Measurements from ENCODE around the gene HHATL. TPM values are rescaled to one million over a fixed set of nuclear protein-coding genes. Genes with fewer than 3 reads are reported as not detected.

HHATL gene
- polyA plus RNA-seq, 1 donor from 2014 or later, result not detected

DNA sequence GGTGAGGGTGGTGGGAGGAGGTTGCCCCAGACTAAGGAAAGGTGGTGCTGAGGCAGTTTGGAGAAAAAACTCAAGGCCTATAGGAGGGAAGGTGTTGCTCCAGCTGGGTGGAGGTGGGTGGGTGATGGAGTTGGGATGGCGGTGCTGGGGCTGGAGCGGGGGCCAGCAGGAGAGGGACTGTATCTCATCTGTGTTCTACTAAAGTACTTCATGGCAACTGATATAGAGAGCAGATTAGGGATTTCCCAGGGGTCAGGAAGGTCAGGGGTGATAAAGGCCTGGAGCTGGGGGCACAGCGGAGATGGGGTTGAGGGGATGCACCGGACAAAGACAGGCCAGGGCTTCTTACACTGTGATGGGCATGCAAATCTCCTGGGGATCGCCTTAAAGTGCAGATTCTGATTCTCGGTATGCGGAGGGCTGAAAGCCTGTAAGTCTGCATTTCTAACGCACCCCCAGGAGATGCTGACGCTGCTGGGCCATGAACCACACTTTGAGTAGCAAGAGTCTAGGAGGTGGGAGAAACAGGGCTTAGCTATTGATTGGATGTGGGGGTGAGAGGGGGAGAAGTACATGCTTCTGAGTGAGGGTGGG lies 13.1 kb downstream of the HHATL start:
- H3K27me3 Mint-ChIP-seq, result peaks cover 14% of the 10 kb centered on the region
- no peaks in the 10 kb centered on the region for H3K36me3 Mint-ChIP-seq
- H3K9me3 Mint-ChIP-seq, result no peaks in the 10 kb centered on the region
- no peak overlapping the region for H3K27ac Mint-ChIP-seq
- no peak overlapping the region for H3K4me3 Mint-ChIP-seq
- peaks cover 0 to 2% (median 0%) of the 10 kb centered on the region in 3 donors for H3K4me1 Mint-ChIP-seq

DNA sequence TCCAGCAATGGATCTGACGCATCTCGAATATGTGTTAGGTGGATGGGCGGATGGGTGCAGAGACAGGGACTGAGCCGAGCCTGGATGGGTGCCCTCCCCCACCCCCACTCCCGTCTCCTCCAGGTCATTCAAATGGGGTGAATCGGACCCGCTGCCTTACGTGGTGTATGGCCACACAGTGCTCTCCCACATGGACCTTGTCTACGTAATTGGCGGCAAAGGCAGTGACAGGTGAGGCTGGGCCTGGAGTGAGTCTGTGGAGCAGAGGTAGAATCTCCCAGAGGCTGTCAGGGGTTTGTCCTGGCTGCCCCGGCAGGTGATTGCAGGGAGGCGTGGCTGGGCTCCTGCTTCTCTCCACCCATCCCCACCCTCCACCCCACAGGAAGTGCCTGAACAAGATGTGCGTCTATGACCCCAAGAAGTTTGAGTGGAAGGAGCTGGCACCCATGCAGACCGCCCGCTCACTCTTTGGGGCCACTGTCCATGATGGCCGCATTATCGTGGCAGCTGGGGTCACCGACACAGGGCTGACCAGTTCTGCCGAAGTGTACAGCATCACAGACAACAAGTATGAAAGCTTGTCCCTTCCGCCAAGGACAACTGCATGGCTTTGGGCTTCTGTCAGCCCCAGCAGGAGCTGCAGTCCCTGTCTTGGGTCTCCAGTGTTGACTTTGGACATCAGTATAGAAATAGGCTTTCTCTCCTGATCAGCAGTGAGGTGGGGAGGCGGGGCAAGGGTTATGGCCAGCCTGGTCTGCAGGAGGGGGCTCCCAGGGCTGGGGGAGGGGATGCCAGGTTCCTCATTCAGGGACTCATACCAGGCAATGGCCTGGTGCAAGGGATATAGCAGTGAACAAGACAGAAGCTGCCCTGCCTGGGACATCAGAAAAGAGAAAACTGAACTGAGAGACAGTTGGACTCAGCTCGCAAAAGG lies 13.8 kb downstream of the HHATL start:
- H3K27me3 Mint-ChIP-seq, result peaks cover 15% of the 10 kb centered on the region
- no peak overlapping the region for H3K4me3 Mint-ChIP-seq
- no peaks in the 10 kb centered on the region for H3K36me3 Mint-ChIP-seq
- H3K9me3 Mint-ChIP-seq, result no peaks in the 10 kb centered on the region
- no peak overlapping the region for H3K27ac Mint-ChIP-seq
- peaks cover 0 to 2% (median 0%) of the 10 kb centered on the region in 3 donors for H3K4me1 Mint-ChIP-seq

DNA sequence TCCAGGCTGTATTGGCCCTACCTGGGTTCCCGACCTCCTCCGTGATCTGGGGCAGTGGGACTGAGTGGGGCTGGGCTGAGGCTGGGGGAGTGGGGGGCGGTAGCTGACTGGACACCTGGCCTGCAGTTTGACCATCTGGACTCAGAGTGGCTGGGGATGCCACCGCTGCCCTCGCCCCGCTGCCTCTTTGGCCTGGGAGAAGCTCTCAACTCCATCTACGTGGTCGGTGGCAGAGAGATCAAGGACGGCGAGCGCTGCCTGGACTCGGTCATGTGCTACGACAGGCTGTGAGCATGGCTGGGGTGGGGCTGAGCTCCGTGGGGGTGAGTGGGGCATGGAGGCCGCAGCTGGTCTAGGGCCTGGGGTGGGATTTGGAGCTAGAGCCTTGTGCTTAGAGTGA lies 14.6 kb downstream of the HHATL start:
- H3K9me3 Mint-ChIP-seq, result no peaks in the 10 kb centered on the region
- no peak overlapping the region for H3K4me3 Mint-ChIP-seq
- no peak overlapping the region for H3K27ac Mint-ChIP-seq
- peaks cover 0 to 2% (median 0%) of the 10 kb centered on the region in 3 donors for H3K4me1 Mint-ChIP-seq
- H3K27me3 Mint-ChIP-seq, result peaks cover 16% of the 10 kb centered on the region
- H3K36me3 Mint-ChIP-seq, result no peaks in the 10 kb centered on the region

DNA sequence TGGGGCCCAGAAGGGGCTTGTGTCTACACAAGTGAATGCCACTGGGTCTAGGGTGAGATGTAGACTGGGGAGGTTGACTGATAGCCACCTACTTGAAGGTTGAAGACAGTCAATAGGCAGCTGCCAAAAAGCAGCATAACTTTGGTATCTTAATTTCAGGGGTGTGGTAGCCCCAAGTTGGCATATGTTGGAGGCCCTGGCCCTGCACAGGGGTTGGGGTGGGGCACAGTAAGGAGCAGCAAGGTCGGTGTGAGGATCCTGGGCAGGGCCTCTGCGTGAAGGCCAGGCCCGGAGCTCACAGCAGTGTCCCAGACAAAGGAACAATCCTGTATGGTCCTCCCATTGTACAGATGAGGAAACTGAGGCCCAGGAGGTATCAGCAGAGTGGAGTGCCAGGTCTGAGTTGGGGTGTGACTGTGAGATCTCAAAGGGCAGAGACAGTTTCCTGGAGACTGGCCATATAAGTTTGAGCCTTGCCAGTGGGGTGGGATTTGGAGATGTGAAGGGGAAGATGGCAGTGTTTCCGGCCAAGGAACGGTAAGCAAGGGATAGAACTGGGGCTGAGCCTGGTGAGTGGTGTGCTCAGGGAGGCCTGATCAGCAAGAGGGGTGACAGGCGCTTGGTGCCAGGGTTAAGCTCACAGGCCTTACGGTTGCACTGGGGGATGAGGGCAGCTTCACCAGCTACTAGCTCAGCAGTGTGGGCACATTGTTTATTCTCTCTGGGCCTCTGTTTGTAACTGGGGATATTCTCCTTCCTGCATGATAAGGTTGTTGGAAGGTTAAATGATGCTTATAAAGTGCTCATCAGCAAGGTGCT lies 15.6 kb downstream of the HHATL start:
- H3K27ac Mint-ChIP-seq, result no peak overlapping the region
- no peaks in the 10 kb centered on the region for H3K9me3 Mint-ChIP-seq
- H3K4me1 Mint-ChIP-seq, result peaks cover 0 to 2% (median 0%) of the 10 kb centered on the region in 3 donors
- H3K27me3 Mint-ChIP-seq, result peaks cover 19% of the 10 kb centered on the region
- peaks cover 2% of the 10 kb centered on the region for H3K36me3 Mint-ChIP-seq
- H3K4me3 Mint-ChIP-seq, result peak overlapping the region in 1 of 4 donors; percentile 39

DNA sequence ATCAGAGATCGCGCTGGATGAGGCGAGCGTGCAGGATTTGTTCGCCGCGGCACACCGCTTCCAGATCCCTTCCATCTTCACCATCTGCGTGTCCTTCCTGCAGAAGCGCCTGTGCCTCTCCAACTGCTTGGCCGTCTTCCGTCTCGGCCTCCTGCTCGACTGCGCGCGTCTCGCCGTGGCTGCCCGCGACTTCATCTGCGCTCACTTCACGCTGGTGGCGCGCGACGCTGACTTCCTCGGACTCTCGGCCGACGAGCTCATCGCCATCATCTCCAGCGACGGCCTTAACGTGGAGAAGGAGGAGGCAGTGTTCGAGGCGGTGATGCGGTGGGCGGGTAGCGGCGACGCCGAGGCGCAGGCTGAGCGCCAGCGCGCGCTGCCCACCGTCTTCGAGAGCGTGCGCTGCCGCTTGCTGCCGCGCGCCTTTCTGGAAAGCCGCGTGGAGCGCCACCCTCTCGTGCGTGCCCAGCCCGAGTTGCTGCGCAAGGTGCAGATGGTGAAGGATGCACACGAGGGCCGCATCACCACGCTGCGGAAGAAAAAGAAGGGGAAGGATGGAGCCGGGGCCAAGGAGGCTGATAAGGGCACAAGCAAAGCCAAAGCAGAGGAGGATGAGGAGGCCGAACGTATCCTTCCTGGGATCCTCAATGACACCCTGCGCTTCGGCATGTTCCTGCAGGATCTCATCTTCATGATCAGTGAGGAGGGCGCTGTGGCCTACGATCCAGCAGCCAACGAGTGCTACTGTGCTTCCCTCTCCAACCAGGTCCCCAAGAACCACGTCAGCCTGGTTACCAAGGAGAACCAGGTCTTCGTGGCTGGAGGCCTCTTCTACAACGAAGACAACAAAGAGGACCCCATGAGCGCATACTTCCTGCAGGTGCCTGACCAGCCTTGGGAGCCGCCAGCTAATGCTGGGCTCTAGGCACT lies 16.4 kb downstream of the HHATL start:
- Mint-ChIP-seq H3K9me3 (no peaks in the 10 kb centered on the region), H3K27me3 (peaks cover 19% of the 10 kb centered on the region), H3K4me1 (peaks cover 0 to 2% (median 0%) of the 10 kb centered on the region in 3 donors), H3K27ac (no peak overlapping the region), H3K4me3 (no peak overlapping the region), H3K36me3 (peaks cover 2% of the 10 kb centered on the region)

DNA sequence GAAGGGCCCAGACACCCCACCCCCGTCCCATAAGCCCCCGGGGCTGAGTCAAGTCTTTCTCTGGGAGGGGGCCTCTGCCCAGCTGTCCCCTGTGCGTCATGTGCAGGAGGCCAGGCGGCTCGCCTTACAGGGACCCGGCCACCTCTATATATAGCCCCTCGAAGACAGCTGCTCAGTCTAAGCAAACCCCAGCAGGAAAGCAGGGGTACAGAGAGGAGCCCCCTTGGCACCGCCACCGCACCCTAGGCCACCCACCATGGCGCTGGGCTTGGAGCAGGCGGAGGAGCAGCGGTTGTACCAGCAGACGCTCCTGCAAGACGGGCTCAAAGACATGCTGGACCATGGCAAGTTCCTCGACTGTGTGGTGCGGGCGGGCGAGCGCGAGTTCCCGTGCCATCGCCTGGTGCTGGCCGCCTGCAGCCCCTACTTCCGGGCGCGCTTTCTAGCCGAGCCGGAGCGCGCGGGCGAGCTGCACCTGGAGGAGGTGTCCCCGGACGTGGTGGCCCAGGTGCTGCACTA lies 17.2 kb downstream of the HHATL start, which contains the start of gene KLHL40:
Gene KLHL40 (plus strand): TSS at position 175 of the 519 bp plus-strand sequence. CDS start 82 bp downstream, at position 257.
- H3K27me3 Mint-ChIP-seq, result peaks cover 19% of the 10 kb centered on the region
- H3K4me3 Mint-ChIP-seq, result no peak within 1 kb of the TSS

DNA sequence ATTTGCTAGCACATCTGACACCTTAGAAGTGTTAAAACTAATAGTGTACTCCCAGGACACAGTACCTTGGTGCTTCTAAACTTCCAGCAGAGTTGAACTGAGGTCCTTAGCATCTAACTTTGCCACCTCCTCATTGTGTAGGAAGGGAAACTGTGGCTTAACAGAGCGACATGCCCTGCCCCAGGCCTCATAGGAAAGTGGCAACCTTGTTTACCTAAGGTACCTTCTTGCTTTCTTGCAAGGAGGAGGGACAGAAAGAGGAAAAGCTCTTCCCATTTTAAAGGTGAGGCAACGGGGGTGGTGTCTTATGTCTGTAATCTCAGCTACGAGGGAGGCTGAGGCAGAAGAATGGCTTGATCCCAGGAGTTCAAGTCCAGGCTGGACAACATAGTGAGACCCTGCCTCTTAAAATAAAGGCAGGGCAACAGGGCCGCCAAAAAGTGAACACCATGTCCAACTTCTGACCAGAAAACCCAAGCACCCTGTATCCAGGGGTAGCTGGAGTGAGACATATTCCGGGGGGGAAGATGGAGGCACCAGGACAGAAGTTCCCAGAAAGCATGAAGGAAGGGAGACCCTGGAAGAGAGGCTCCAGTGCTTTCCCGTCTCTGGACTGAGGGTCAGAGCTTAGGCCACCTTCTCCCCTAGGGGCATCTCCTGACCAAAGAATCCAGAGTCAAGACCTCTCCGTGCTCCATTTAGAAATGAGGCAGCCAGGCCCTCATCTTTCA lies 17.8 kb downstream of the HHATL start:
- H3K27ac Mint-ChIP-seq, result no peak overlapping the region
- H3K36me3 Mint-ChIP-seq, result peaks cover 2% of the 10 kb centered on the region
- H3K4me3 Mint-ChIP-seq, result no peak overlapping the region
- H3K27me3 Mint-ChIP-seq, result peaks cover 19% of the 10 kb centered on the region
- no peaks in the 10 kb centered on the region for H3K9me3 Mint-ChIP-seq
- H3K4me1 Mint-ChIP-seq, result peaks cover 0 to 2% (median 0%) of the 10 kb centered on the region in 3 donors

More for the DNA sequence above, 17.2 kb downstream of the HHATL start, which contains the start of gene KLHL40:
- Mint-ChIP-seq H3K36me3 (peaks cover 2% of the 10 kb centered on the region), H3K9me3 (no peaks in the 10 kb centered on the region), H3K27ac (no peak within 1 kb of the TSS), H3K4me1 (peaks cover 0 to 2% (median 0%) of the 10 kb centered on the region in 3 donors)

DNA sequence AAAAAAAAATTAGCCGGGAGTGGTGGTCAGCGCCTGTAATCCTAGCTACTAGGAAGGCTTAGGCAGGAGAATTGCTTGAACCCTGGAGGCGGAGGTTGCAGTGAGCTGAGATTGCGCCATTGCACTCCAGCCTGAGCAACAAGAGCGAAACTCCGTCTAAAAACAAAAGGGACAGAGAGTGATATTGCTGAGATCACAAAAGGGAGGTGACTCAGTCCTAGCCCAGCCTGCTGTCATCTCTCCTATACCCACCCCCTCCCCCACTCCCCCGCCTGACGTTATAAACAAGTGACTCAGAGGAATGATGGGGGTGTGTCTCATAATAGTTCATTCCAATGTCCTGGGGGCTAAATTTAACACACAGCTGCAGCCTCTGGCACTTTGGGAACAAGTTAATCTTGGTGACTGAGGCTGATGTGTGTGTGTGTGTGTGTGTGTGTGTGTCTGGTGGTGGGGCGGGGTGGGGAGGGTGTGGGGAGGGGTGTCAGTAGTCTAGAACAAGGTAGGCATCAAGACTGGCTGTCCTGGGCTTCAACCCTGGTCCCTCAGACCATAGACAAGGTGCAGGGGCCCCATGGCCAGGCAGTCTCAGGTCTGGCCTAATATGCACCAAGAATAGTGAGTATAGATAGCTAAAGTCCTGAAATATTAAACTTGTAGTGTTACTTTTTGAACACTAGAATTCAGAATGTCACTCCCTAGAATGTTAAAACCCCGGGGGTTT lies 18.6 kb downstream of the HHATL start:
- H3K27me3 Mint-ChIP-seq, result peaks cover 19% of the 10 kb centered on the region
- H3K4me3 Mint-ChIP-seq, result no peak overlapping the region
- H3K27ac Mint-ChIP-seq, result no peak overlapping the region
- peaks cover 0 to 2% (median 0%) of the 10 kb centered on the region in 3 donors for H3K4me1 Mint-ChIP-seq
- peaks cover 0 to 2% (median under 1%) of the 10 kb centered on the region in 3 donors for H3K9me3 Mint-ChIP-seq
- peaks cover 2% of the 10 kb centered on the region for H3K36me3 Mint-ChIP-seq

DNA sequence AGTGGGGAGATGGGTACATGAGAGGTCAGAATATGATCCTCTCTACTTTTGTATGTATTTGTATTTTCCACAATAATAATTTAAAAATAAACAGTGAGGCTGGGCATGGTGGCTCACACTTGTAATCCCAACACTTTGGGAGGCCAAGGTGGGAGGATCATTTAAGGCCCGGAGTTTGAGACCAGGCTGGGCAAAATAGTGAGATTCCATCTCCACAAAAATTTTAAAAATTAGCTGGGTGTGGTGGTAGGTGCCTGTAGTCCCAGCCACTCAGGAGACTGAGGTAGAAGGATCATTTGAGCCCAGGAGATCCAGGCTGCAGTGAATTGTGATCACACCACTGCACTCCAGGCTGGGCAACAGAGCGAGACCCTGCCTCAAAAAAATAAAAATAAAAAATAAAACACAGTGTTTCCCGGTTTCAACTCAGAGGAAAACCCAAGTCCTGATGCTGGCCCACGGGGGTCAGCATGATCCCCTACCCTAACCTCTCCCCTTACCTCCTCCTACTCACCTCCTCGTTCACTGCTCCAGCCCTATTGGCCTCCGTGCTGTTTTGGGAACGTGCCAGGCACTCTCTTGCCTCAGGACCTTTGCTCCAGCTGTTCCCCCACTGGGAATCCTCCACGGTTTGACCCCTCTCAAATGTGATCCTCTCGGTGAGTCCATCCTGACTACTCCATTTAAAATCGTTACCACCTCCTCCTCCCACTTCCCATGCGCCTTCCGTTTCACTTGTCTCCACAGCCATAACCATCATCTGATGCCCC lies 20.1 kb downstream of the HHATL start:
- H3K27ac Mint-ChIP-seq, result no peak overlapping the region
- peaks cover 0 to 2% (median 0%) of the 10 kb centered on the region in 3 donors for H3K4me1 Mint-ChIP-seq
- H3K27me3 Mint-ChIP-seq, result peaks cover 19% of the 10 kb centered on the region
- H3K4me3 Mint-ChIP-seq, result no peak overlapping the region
- peaks cover 3 to 15% (median 7%) of the 10 kb centered on the region in 3 donors for H3K9me3 Mint-ChIP-seq
- peaks cover 2% of the 10 kb centered on the region for H3K36me3 Mint-ChIP-seq

DNA sequence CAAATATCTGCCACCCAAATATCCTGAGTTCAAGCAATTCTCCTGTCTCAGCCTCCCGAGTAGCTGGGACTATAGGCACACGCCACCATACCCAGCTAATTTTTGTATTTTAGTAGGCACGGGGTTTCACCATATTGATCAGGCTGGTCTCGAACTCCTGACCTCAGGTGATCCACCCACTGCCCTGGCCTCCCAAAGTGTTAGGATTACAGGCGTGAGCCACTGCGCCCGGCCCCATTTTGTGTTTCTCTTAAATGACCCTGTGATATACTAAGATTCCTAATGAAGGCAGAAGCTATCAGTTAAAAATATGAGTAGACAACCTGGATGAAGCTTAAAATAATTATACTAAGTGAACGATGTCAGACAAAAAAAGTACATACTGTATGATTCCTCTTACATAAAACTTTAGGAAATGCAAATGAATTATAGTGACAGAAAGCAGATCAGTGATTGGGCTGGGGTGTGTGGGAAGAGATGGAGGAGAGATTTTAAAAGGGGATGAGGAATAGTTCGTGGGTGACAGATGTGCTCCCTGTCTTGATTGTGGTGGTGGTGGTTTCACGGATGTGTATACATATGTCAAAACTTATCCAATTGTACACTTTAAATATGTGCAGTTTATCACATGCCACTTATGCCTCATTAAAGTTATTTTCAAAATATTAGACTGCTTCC lies 21.1 kb downstream of the HHATL start:
- peaks cover 2% of the 10 kb centered on the region for H3K36me3 Mint-ChIP-seq
- H3K27me3 Mint-ChIP-seq, result peaks cover 12% of the 10 kb centered on the region
- H3K27ac Mint-ChIP-seq, result no peak overlapping the region
- H3K9me3 Mint-ChIP-seq, result peaks cover 3 to 24% (median 9%) of the 10 kb centered on the region in 3 donors
- no peak overlapping the region for H3K4me3 Mint-ChIP-seq
- peaks cover 0 to 2% (median 0%) of the 10 kb centered on the region in 3 donors for H3K4me1 Mint-ChIP-seq

DNA sequence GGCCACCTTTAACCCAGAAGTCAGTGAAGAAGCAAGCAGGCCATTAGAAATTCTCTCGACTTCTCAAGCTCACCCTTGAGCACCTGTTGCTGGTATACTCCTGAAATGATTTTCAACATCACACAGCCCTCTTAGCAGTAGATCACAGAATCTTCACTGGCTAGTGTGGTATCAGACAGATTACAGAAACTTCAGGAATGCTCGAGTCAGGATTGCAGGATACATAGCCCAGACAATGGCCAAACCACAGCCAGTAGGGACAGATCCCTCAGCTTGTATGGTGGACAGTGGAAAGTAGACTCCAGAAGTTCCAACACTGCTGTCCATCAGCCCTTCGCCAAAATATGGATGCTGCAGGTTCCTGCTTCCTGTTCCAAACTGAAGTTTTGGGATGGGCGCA lies 21.8 kb downstream of the HHATL start:
- H3K27me3 Mint-ChIP-seq, result peaks cover 9% of the 10 kb centered on the region
- H3K36me3 Mint-ChIP-seq, result peaks cover 2% of the 10 kb centered on the region
- peaks cover 5 to 27% (median 9%) of the 10 kb centered on the region in 3 donors for H3K9me3 Mint-ChIP-seq
- H3K27ac Mint-ChIP-seq, result no peak overlapping the region
- H3K4me3 Mint-ChIP-seq, result no peak overlapping the region
- peaks cover 0 to under 1% (median 0%) of the 10 kb centered on the region in 3 donors for H3K4me1 Mint-ChIP-seq

DNA sequence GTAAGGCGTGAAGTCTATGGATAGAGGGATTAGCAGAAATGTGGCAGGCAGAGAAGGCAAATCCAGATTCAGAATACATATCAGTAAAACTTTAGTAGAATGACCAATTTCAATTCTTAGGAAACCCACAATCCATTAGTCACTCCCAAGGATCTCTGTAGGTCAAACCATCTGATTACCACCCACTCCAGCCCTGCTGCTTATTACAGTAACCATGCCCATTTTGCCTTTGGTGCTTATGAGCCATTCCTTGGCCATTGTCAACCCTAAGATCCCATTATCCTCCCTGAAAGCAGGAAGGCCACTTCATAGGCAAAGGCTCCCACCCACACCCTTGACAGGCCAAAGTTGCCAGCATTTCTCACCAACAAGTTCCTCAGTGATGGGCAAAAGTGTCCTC lies 22.3 kb downstream of the HHATL start:
- Mint-ChIP-seq H3K4me3 (no peak overlapping the region), H3K36me3 (peaks cover 2% of the 10 kb centered on the region), H3K27ac (no peak overlapping the region), H3K9me3 (peaks cover 5 to 27% (median 9%) of the 10 kb centered on the region in 3 donors), H3K27me3 (peaks cover 7% of the 10 kb centered on the region), H3K4me1 (no peaks in the 10 kb centered on the region)

Data from IgD-negative memory B cell (primary cell).